ENCODE measurements around the gene SLC6A2. TPM values are rescaled to one million over a fixed set of nuclear protein-coding genes. Genes with fewer than 3 reads are reported as not detected.

The SLC6A2 gene
- total and polyA plus RNA-seq, 2 of the 13 experiments (the other 11 are each of a cell fraction or from before 2014, with no cell fraction given) = 0.62 to 0.66 TPM

- TF ChIP-seq, protein P1, sequence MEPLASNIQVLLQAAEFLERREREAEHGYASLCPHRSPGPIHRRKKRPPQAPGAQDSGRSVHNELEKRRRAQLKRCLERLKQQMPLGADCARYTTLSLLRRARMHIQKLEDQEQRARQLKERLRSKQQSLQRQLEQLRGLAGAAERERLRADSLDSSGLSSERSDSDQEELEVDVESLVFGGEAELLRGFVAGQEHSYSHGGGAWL (CRISPR knock-in tag; IDR thresholded peaks at IDR 0.05) = no peak
- TF ChIP-seq CTCF (CRISPR knock-in tag; IDR thresholded peaks at IDR 0.05) = peak; percentile 17; the same call in 1 of the 2 replicates
Observed at GRCh38 chr16:55647798-55648197, 8.0 kb upstream of the SLC6A2 start (continued).

DNA sequence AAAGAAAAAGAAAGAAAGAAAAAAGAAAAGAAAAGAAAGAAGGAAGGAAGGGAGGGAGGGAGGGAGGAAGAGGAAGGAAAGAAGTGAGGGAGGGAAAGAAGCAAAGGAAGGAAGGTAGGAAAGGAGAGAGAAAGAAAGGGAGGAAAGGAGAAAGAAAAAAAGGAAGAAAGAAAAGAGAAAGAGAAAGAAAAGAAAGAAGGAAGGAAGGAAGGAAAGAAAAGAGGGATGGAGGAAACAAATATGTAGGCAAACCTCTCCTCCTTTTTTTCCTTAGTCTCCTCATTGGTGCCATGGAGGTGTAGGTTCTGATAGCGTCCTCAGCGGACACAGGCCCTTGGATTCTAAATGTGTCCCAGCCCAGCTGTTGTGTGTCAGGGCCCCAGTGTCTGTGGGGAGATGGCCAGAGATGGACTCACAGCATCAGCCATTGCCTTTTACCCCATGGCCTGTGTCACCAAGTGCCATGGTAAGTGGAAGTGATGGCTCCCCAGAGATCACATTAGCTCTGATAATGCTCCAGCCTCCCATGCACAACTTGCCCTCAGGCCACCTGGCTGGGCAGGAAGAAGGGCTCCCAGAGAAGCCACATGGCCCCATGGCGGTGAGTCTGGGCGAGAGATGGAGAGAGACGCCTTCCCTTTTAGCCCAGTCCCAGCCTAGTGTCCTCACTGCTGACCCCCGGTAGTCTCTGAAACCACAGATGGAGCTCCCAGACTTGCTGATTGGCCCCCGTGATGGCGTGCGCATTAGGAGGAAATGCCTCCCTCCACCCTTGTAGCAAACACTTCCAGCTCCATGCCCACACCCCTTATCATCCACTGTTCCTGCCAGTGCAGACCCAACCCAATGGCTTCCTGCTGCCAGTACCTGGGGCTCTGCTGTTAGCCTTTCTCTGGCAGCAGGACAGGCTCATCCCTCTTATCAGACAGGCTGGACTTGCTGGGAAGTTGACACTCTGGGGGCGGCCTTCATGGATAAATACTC, 3.7 kb upstream of the SLC6A2 start:
- ChIA-PET CTCF (ENCODE audit: low intra/inter-chr PET ratio, low total read pairs) (no interaction called here), POLR2A (no interaction called here)
- Histone ChIP-seq H2AFZ (ENCODE audit: low read length) (no peak overlapping the region), H3K4me3 (replicated peaks in 1 of 3; ENCODE audit: insufficient read depth in 1 of 3, low read depth in 2 of 3, low read length in 3 of 3) (no peak overlapping the region), H3K79me2 (ENCODE audit: insufficient read depth, low read length) (no peaks in the 10 kb centered on the region), H4K20me1 (ENCODE audit: insufficient read depth, low read length) (no peaks in the 10 kb centered on the region), H3K9me3 (ENCODE audit: low read length) (no peaks in the 10 kb centered on the region), H3K4me2 (ENCODE audit: low read depth, low read length) (no peak overlapping the region), H3K36me3 (replicated peaks in 1 of 2; ENCODE audit: control insufficient read depth in 1 of 2, insufficient read depth in 2 of 2, low read length in 2 of 2) (no peaks in the 10 kb centered on the region), H3K4me1 (ENCODE audit: insufficient read depth, low read length) (peaks cover 26% of the 10 kb centered on the region), H3K27me3 (ENCODE audit: control insufficient read depth in 1 of 2, insufficient read depth in 2 of 2, low read length in 2 of 2) (peaks cover 0 to 20% of the 10 kb centered on the region in 2 experiments; a peak in 3 of 5 replicates), H3K27ac (ENCODE audit: extremely low read length, insufficient read depth, low read length) (no peak overlapping the region), H3K9ac (ENCODE audit: insufficient read depth, low read depth, low read length) (no peak overlapping the region)
- WGBS (ENCODE audit: low lambda C conversion rate) = 67% methylated on average over 9 of the region's 10 CpGs
- FAIRE-seq (no peak), ATAC-seq (no peak), DNase-seq (ENCODE audit: low spot score) (no peak)
- intact Hi-C loops (cut with micrococcal nuclease; ENCODE audit: unreplicated experiment) = no loop called here
- no peak for TF ChIP-seq HMGXB4 (CRISPR knock-in tag; IDR thresholded peaks at IDR 0.05; ENCODE audit: borderline replicate concordance in 1 of 2, low read depth in 1 of 2)
- TF ChIP-seq RFXAP (CRISPR knock-in tag; IDR thresholded peaks at IDR 0.05; ENCODE audit: borderline replicate concordance) = no peak
- TF ChIP-seq HNRNPLL (IDR thresholded peaks at IDR 0.05; ENCODE audit: low read depth, low read length, poor library complexity, severe bottlenecking) = no peak
- TF ChIP-seq MTF1 (CRISPR knock-in tag; IDR thresholded peaks at IDR 0.05) = no peak
- TF ChIP-seq, protein P2, sequence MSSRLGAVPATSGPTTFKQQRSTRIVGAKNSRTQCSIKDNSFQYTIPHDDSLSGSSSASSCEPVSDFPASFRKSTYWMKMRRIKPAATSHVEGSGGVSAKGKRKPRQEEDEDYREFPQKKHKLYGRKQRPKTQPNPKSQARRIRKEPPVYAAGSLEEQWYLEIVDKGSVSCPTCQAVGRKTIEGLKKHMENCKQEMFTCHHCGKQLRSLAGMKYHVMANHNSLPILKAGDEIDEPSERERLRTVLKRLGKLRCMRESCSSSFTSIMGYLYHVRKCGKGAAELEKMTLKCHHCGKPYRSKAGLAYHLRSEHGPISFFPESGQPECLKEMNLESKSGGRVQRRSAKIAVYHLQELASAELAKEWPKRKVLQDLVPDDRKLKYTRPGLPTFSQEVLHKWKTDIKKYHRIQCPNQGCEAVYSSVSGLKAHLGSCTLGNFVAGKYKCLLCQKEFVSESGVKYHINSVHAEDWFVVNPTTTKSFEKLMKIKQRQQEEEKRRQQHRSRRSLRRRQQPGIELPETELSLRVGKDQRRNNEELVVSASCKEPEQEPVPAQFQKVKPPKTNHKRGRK (CRISPR knock-in tag; IDR thresholded peaks at IDR 0.05) = peak; percentile 72
- no peak for TF ChIP-seq CBX5 (CRISPR knock-in tag; IDR thresholded peaks at IDR 0.05; ENCODE audit: borderline replicate concordance)
- TF ChIP-seq RORA (CRISPR knock-in tag; IDR thresholded peaks at IDR 0.05) = no peak
- no peak for TF ChIP-seq KMT2A (CRISPR knock-in tag; IDR thresholded peaks at IDR 0.05)
- no TSS peak for BruUV-seq (replicated peaks)
- in situ Hi-C loops (cut with HindIII; ENCODE audit: extremely low pct_ligation_motif_present, low pct_unique_long_range_greater_than_20kb) = no loop called here
